LoVo (cell line): ENCODE results near the gene PLEKHG4B.
"Not testable (repeated sequence)": the region's sequence is repeated elsewhere in the genome, so short reads cannot be mapped to it uniquely, and the experiment has no call there.

ENCODE experiments used
- DNase-seq: peaks from one replicate; pipeline ENCODE4 v3.0.0-alpha.2; 2016; ENCODE audit warnings: low spot score

The PLEKHG4B gene

DNA sequence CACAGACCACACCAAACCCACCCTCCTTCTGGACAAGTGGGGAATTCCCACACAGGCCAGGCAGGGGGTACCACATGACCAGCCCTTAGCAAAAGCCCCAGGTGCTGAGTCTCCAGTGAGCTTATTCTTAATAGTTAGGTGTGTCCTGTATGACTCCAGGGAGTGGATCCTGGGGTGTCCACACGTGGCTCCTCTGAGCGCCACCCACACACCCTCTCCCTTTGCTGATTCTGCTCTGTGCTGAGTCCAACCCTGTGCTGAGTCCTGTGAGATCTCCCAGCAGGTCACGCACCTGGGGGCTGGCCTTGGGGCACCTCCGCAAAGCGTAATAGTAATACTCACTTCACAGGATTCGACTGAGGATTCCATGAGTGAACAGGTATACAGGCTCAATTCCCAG, 112.0 kb downstream of the PLEKHG4B start:
- DNase-seq = no peak

DNA sequence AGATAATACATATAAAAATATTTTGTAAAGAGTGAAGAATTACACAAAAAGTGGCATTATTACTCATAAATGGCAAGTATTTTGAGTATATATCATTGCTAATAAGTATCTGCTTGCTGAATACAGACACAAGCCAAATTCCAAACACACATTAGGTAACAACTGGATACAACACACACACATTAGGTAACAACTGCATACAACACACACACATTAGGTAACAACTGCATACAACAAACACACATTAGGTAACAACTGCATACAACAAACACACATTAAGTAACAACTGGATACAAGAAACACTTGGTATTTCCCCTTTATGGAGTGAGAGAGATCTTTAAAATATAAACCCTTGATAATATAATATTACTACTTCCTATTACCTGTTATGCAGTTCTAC, 112.5 kb downstream of the PLEKHG4B start:
- no peak for DNase-seq

DNA sequence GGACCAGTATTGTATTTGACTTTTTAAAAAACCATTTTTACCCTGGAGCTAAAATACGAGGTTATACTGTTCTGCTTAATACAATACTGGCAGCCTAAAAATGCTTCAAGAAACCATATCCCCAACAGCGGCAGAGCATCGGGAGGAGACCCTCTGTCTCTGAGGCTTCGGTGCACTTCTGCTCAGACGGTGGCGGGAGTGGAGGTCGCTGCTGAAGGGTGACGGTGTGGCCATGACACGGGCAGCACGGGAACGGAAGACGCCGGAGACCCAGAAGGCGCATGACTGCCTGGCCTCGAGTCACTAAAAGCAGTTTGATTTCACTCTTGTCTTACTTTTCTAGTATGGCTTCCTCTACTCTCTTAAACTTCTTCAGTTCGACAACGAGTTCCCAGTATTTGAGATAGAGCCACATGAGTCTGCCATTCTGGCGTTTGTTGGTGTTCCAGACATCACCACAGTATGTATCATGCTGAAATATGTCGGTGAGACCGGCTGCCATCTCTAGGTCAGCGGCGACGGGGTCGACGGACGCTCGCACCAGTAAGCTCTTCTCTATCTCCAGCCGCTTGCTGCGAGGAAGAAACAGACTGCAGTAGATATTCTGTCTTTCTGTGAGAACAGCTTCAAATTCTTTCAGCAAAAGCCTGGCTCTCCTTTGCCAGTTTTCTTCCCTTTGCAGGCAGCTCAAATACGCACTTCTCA, 113.2 kb downstream of the PLEKHG4B start:
- DNase-seq = no peak

DNA sequence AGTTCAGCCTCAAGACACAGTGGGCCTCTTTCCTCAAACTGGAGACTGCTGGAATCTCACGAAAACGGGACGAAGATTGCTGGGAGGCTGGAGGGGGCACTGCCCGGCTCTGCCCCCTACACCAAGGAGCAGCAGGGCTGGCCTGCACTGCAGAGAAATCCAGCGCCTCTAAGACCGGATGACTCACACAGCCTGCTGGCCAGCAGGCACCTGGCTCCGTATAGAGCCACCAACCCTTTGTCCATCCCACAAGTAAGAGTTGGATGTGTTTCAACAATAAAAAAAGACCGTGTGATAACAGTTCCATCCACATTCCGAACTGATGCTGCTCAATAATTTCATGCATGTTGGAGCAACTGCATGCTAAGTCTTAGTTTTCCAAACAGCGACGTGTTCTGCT, 114.4 kb downstream of the PLEKHG4B start:
- no peak for DNase-seq

DNA sequence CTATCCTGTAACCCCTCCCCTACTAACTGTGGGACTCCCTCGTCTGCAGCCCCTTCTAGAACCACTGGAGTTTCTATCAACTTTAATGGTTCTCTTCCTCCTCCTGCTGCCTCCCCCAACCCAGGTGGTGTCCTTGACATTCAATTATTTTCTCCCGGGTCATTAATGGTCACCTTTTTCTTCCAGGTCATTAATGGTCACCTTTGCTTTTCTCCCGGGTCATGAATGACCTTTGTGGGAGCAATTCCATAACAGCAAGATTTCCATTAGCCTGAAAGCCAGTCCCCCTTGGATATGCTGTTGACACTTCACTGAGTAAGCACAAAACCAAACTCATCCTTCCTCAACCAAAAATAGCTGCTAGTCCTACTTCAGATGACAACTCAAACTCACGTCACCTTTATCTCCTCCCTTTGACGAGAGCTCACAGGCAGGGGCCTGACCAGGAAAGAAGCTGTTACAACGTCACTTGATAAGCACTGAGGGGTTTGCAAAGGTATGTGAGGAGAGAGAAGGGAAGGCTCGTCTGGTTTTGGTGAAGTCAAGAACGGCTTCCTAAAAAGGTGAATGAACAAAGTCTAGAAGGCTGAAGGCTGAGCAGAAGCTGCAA, 115.1 kb downstream of the PLEKHG4B start:
- no peak for DNase-seq

DNA sequence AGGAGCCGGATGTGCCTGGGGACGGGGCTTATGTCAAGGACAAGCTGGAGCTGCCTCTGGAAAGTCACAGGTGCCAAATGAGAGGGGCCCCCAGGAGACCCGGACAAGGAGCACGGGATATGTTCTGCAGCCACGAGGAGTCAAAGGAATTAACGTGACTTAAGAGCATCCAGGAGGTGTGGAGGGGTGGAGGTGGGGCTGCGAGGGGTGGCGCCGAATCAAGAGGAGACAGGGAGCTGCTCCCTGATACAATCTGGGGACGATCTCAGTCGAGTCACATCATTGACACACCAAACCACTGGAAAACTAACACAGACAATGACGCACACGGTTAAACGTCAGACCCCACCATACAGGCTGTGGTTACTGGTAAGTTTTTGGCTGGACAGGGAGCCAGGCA, 115.6 kb downstream of the PLEKHG4B start:
- no peak for DNase-seq

DNA sequence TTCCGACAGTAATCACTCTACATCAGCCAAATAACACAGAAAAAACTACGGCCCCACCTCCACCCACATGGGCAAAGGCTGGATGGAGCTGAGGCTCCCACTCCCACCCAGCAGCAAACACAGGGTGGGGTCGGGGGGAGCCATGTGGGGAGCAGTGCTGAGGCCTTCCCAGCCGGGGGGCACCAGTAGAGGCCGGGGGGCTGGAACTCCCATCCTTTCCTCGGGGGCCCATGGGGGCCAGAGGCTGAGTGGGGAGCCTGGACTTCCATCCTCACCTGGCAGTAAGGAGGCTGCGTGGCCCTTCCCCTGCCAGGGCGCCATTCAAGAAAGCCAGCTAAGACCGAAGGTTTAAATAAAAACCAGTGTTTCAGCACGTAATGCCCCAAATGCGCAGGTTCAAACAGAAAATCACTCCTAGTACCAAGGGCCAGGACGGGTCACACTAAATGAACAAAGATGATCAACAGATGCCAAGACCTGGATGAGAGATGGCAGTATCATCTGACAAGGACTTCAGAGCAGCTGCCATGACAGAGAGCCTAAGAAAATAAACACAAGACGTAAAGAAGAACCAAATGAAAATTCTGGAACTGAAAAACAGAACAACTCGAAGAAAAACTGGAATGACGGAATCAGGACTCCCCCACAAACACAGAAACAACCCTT, 116.6 kb downstream of the PLEKHG4B start:
- no peak for DNase-seq

DNA sequence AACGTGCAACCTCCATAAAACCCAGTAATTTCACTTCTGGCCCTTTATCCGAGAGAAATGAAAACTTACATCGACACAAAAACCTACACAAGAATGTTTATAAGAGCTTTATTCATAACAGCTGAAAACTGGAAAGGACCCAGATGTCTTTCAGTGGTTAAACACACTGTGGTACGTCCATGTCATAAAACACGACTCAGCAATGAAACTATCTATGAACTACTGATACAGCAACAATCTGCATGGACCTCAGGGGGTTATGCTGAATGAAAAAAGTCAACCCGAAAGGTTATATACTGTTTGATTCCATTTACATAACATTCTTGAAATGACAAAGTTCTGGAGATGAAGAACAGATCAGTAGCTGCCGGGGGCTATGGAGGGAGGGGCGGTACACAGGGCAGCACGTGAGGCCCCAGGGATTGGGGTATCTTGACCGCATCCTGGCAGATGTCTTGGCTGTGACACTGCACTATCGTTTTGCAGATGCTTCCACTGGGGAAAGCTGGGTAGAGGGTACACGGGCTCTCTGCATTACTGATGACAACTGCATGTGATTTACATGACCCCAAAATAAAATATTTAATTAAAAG, 121.9 kb downstream of the PLEKHG4B start:
- DNase-seq = no peak

DNA sequence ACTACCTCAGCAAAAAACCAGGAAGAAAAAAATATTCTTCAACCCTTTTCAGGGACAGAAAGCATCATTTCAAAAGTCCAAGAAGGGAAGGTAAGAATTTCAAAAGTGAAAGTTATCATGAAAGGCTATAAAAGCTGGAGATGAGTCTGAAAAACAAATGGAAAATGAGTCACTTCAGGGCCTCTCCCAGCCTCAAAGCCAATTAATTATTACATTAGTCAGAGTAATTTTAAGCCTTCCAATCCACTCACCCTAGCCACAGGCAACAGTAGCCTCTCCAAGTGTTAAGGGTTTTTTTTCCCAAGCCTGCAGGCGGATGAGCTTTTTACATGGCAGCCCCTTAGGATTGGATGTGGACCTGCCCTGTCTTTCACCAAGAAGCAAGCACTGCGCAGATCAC, 123.3 kb downstream of the PLEKHG4B start:
- not testable (repeated sequence) for DNase-seq

DNA sequence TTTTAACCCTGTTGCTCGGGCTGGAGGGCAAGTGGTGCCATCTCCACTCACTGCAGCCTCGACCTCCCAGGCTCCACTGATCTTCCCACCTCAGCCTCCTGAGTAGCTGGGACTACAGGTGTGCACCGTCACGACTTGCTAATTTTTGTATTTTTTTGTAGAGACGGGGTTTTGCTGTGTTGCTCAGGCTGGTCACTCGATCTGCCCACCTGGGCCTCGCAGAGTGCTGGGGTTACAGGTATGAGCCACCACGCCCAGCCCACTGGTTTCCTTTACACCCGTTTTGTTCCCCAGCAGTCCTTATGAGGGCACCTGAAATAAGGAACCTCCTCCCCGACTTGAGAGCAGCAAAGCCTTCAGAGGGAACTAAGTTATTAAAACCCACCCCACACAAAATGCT, 124.1 kb downstream of the PLEKHG4B start:
- DNase-seq = not testable (repeated sequence)

DNA sequence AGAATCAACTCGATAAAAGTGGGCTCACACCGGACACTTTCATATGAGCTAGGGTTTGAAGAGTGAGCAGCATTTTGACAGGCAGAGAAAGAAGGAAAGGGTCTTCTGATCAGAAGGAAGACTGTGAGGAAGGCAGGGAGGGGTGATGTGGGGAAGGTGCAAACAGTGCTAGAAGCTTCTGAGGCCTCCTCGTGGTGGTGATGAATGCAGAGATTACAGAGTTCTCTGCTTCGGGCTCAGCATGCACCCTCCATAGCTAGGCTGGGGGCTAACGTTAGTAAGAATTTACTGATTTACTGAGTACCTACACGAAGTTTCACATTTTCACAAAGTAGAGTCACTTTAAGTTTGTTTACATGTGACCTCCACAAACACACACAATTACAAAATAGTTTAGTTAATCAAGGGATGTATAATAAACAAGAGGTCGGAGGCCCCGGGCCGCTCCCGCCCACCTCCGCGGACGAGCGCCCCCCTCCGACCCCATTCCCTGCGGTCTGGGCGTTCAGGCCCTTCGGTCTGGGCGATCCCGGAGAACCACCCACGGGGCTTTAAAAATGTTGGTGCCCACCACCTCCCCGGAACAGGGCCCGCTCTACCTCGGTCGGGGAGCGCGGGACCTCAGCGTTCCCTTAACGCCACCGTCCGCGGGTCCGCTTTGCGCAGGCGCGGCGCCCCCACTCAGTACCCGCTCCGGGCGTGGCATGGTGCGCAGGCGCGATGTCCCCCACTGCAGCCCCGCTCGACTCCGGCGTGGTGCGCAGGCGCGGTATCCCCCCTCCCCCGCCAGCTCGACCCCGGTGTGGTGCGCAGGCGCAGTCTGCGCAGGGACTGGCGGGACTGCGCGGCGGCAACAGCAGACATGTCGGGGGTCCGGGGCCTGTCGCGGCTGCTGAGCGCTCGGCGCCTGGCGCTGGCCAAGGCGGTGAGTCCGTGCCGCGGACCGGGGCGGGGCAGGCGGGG, 125.8 kb downstream of the PLEKHG4B start, which contains the start of the genes CCDC127 and SDHA:
TSS of gene CCDC127 (minus strand) at position 660 of the 963 bp plus-strand sequence. CDS start 1,304 bp downstream, outside the sequence.
TSS of gene SDHA (plus strand) at position 827 of the 963 bp plus-strand sequence. CDS start at position 863, 36 bp downstream.
- DNase-seq = peak; percentile 99

DNA sequence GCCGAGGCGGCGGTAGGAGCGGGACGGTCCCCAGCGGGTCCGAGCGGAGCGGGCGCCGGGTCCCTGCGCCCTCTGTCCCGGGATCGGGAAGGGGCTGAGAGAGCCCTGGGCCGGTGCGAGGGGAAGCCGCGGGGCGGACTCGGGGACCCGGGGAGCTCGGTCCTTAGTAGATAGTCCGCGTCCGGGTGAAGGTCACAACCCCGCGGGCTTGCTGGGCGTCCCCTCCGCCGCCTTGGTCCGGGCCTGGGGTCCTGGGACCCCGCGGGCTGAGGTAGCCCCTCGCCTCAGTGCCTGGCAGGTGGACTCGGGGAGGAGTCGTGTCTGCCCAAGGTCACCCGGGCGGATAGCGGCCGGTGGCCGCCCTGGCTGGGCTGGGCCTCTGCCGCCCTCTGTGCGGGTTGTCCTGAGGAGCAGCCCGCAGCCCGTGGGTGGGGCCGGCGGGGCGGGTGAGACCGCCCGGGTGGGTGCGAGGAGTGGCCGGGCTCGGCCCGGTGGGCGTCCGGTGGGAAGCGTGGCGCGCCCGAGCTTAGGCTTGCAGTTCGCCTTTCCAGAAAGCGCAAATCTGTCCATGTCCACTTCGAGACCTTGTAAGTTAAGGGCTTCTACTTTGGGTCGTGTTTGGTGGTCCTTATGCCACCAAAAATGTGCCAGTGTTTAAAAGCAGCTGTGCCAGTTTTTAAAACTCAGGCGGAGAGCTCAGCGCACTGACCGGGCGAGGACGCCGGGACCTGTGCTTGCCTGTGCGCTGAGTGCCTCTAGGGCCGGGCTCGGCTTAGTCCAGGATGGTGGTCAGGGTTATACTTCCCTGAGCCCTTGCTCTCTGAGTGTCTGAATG, 126.7 kb downstream of the PLEKHG4B start:
- DNase-seq = peak; percentile 35

DNA sequence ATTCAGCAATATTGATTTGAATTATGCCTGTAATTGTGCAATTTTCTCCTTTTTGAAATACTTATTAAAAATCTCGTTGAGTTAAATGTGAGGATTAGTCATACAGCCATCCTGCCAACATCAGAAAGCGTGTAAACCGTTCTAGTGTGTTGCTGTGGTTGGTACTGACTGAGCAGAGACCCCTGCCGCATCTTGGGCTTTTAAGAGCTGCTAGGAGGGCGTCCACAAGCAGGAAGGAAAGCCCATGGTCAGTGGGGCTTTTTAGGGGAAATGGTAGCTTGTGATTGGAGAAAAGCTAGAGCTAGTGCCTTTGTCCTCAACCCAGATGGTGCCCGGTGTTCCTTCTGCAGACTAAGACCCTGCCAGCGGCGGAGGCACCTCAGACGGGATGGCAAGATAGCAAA, 127.5 kb downstream of the PLEKHG4B start:
- no peak for DNase-seq

DNA sequence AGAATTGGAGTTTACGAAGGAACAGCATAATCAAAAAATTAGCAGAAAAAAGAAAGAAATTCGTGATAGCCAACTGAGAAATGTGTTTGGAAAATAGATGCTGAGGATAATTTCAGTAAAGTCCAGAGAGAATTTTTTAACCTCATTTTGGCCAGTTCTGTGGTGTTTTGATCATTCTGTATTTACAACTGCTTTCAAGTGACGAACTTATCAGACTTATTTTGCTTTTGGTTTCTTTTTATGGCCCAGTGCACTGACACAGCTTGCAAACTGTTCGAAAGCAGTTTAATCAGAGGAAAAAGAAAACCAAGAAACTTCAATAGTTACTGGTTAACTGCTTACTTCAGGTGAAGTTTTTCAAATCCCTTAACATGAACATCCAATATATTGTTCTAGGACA, 128.0 kb downstream of the PLEKHG4B start:
- no peak for DNase-seq

DNA sequence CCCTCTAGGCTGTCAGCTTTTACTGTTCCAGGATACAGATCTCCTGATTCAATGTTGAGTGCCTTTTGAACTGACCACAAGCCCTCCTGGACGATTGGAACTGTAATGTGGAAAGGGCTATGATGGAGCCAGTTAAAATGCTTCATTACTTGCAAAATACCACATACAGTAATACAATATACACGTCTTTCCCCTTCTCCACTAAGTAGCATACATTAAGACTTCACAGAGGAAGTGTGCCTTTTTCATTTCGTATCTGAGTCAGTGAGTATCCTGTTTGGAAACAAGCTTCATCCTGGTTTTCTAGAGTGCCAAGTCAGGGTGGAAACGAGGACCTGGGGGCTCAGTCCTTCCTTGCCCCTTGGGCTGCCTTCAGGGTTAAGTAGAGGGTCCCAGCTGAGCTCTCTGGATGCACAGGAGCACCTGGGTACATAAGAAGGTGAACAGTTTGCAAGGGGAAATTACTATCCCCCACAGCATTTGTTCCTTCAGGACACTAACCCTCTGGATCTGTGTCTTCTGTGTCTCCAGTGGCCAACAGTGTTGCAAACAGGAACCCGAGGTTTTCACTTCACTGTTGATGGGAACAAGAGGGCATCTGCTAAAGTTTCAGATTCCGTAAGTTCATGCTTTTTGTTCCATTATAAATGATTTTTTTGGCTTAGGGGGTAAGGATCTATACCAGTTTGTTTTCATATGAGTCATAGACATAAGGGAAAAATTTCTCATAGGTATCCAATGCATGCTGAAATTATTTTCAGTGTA, 131.2 kb downstream of the PLEKHG4B start:
- DNase-seq = not testable (repeated sequence)

DNA sequence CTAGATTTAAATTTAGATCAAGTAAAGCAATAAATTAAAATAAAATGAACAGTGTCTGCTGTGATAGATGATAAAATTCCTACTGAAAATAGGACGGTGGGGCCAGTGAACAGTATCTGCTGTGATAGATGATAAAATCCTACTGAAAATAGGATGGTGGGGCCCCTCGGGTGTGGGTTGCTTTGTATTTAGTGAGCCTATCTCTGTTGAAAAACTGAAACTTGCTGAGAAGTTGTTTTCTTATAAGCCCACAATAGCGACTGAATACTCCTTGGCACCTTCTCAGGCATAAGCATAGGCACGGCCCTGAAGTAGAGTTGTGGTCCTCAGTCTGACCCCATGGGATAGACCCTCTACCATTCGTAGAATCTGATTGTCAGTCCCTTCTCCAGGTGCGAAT, 131.8 kb downstream of the PLEKHG4B start:
- no peak for DNase-seq

DNA sequence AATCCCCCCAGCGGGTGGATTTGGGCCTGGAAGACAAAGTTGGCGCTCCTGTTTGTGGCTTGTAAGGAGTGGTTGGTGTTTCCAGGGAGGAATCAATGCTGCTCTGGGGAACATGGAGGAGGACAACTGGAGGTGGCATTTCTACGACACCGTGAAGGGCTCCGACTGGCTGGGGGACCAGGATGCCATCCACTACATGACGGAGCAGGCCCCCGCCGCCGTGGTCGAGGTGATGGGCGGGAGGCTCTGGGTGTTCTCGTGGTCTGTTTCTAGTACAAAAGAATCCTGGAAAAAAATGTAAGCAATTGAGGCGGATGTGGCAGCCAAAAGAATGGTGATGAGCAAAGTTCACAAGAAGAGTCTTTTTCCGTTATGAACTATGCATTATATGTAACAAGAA, 133.4 kb downstream of the PLEKHG4B start:
- no peak for DNase-seq

DNA sequence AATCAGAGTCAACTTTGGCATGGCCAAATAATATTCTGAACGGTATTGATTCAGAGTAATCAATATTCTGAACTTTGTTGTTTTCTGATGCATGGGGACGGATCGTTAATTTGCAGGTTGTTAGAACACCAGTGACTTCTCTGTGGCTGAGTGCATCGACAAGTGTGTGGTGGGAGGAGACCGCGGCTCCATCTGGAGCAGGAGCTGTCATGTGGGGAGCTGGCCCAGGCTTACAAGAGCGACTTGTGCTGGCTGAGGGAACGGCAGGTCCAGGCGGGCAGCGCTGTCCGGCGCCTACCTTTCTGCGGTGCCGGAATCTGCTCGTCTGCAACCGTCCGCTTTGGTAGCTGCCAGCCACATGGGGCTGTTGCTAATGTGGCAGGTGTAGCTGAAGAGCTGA, 135.4 kb downstream of the PLEKHG4B start:
- not testable (repeated sequence) for DNase-seq

DNA sequence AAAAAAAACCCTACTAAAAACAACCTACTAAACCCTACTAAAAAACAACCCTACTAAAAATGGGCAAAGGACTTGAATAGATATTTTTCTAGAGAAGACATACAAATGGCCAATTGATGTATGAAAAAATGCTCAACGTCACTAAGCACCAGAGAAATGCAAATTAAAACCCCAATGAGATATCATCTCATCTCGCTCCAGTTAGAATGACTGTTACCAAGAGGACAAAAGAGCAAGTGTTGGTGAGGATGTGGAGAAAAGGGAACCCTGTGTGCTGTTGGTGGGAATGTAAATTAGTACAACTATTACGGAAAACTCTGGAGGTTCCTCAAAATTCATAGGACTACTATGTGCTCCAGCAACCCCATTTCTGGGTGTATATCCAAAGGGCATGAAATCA, 136.9 kb downstream of the PLEKHG4B start:
- no peak for DNase-seq

DNA sequence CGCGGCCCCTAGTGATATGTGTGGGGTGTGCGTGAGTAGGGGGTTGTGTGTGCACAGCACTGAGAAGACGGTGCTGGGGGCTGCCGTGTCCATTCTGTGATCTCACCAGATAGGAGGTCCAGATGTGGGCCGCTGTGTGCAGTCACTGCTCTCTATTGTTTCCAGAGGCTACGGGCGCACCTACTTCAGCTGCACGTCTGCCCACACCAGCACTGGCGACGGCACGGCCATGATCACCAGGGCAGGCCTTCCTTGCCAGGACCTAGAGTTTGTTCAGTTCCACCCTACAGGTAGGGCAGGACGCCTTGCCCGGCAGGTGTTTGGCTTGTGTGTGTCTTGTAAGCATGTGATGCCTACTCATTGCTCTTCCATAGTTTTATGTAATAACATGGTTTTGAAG, 138.7 kb downstream of the PLEKHG4B start:
- no peak for DNase-seq
